ENCODE results near the gene MPPED2.

Gene MPPED2

DNA sequence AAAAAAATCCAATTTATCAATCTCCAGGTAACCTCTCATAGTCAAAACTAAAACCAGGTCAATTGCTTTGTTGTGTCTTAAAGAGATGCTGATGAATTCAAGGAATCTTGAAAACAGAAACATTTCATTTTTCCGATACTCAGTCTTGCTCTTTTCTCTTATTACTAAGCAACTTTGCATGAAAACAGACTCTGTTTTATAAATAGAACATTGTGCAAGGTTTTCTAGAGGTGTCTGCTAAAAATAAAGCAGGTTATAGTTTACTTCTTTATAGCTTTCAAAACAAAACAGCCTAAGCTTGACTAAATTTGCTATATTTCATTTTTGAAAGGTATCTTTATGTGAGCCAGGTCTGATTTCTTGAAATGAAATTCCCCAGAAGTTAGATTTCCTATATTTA is 154.0 kb downstream of the MPPED2 start:
- TF ChIP-seq POLR2A (IDR thresholded peaks at IDR 0.05; ENCODE audit: extremely low read depth, insufficient read length) (no peak), MYC (IDR thresholded peaks at IDR 0.05; ENCODE audit: low read depth, low read length) (no peak)
- TF ChIP-seq, protein P1, sequence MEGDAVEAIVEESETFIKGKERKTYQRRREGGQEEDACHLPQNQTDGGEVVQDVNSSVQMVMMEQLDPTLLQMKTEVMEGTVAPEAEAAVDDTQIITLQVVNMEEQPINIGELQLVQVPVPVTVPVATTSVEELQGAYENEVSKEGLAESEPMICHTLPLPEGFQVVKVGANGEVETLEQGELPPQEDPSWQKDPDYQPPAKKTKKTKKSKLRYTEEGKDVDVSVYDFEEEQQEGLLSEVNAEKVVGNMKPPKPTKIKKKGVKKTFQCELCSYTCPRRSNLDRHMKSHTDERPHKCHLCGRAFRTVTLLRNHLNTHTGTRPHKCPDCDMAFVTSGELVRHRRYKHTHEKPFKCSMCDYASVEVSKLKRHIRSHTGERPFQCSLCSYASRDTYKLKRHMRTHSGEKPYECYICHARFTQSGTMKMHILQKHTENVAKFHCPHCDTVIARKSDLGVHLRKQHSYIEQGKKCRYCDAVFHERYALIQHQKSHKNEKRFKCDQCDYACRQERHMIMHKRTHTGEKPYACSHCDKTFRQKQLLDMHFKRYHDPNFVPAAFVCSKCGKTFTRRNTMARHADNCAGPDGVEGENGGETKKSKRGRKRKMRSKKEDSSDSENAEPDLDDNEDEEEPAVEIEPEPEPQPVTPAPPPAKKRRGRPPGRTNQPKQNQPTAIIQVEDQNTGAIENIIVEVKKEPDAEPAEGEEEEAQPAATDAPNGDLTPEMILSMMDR (IDR thresholded peaks at IDR 0.05; ENCODE audit: low read depth, low read length) = no peak
- TF ChIP-seq, protein P2, sequence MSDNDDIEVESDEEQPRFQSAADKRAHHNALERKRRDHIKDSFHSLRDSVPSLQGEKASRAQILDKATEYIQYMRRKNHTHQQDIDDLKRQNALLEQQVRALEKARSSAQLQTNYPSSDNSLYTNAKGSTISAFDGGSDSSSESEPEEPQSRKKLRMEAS (IDR thresholded peaks at IDR 0.05; ENCODE audit: low read depth, low read length) = no peak
- H3K4me3 ChIP-seq (ENCODE audit: low read depth, low read length) = no peak overlapping the region
- DNase-seq (ENCODE audit: low read depth) = no peak

DNA sequence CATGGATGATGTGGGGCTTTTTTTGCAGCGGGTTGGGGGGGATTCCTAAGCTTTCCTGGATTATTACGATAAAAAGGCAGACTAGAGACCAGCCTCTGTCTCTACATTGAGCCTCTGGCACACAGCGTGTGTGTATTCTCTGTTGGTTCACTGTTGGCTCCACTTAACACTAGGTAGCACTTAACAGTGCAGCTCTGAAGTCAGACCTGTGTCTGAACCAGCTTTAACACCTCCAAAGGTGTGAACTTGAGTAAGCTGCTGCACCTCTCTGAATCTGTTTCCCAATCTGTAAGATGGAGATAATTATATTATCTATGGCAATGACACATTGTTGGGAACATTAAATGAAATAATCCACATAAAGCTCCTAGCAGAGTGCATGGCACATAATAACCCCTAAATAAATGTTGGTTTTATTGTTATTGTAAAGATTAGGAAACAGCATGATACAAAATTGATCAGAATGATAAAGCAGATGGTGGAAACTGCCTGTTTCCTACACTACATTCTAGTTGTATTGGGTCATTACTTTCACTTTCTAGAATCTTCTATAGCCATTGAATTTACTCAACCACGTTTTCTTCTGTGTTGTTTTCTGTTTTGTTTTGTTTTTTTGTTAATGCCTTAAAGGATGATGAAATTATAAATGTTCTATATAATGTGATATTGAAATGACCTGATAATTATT is 154.9 kb downstream of the MPPED2 start:
- no peak overlapping the region for H3K4me3 ChIP-seq (ENCODE audit: low read depth, low read length)
- TF ChIP-seq, protein P1 (IDR thresholded peaks at IDR 0.05; ENCODE audit: low read depth, low read length) = no peak
- no peak for TF ChIP-seq POLR2A (IDR thresholded peaks at IDR 0.05; ENCODE audit: extremely low read depth, insufficient read length)
- TF ChIP-seq, protein P2 (IDR thresholded peaks at IDR 0.05; ENCODE audit: low read depth, low read length) = no peak
- TF ChIP-seq MYC (IDR thresholded peaks at IDR 0.05; ENCODE audit: low read depth, low read length) = no peak
- DNase-seq (ENCODE audit: low read depth) = no peak

DNA sequence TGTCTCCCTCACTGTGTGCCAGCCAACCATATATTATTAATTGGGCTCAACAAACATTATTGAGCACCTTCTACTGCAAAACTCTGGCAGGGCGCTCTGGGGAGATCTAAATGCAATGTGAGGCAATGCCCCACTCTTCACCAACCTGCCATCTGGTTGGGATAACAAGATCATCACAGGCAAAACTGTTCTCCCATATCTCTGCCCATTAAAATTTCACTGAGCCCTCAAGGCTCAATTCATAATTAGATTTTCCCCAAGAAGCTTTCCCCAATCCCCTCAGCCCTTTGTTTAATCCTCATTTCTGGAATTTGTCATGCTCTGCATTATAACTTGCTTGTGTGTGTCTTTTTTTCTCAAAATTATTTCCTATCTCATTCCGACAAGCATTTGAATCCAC is 156.6 kb downstream of the MPPED2 start:
- DNase-seq (ENCODE audit: low read depth) = no peak
- no peak overlapping the region for H3K4me3 ChIP-seq (ENCODE audit: low read depth, low read length)
- TF ChIP-seq, protein P2 (IDR thresholded peaks at IDR 0.05; ENCODE audit: low read depth, low read length) = no peak
- TF ChIP-seq, protein P1 (IDR thresholded peaks at IDR 0.05; ENCODE audit: low read depth, low read length) = no peak
- TF ChIP-seq POLR2A (IDR thresholded peaks at IDR 0.05; ENCODE audit: extremely low read depth, insufficient read length) = no peak
- no peak for TF ChIP-seq MYC (IDR thresholded peaks at IDR 0.05; ENCODE audit: low read depth, low read length)

DNA sequence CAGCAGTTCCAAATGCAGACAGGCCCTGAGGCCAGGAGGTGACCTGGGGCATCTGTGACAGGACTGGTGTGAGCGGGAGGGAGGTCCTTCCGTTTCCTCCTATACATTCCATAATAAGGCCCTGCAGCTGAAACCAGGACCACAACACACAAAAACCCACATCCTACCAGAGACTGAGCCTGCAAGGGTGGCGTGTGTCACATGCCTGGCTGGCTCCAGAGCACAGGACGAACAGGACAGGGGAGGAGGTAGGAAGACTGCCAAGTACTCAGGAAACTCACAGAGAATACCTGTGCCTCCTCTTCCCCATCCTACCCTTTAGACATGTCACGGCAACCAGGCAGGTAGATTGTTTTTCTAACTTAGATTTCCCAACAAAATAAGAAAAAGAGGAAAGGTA is 159.4 kb downstream of the MPPED2 start:
- no peak for DNase-seq (ENCODE audit: low read depth)
- TF ChIP-seq, protein P2 (IDR thresholded peaks at IDR 0.05; ENCODE audit: low read depth, low read length) = no peak
- TF ChIP-seq POLR2A (IDR thresholded peaks at IDR 0.05; ENCODE audit: extremely low read depth, insufficient read length) (no peak), MYC (IDR thresholded peaks at IDR 0.05; ENCODE audit: low read depth, low read length) (no peak)
- TF ChIP-seq, protein P1 (IDR thresholded peaks at IDR 0.05; ENCODE audit: low read depth, low read length) = no peak
- H3K4me3 ChIP-seq (ENCODE audit: low read depth, low read length) = no peak overlapping the region

DNA sequence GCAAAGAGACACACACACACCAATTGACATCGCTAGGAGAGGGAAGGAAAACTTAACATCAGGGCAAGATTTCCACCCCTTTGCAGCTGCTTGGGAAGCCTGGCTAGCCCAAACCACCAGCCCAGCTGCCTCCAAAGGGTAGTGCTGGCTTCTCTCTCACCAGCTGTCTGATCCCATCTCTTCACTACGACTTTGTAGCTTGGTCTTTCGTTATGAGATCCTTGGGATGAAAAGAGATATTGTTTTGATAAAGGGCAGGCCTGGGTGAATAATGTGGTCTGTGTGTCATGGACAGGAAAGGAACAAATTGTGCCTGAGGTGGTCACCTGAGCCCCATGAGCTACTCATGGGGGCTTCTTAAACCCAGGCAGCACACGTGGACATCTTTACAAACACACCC is 161.3 kb downstream of the MPPED2 start:
- TF ChIP-seq, protein P2 (IDR thresholded peaks at IDR 0.05; ENCODE audit: low read depth, low read length) = no peak
- TF ChIP-seq, protein P1 (IDR thresholded peaks at IDR 0.05; ENCODE audit: low read depth, low read length) = no peak
- no peak for TF ChIP-seq POLR2A (IDR thresholded peaks at IDR 0.05; ENCODE audit: extremely low read depth, insufficient read length)
- TF ChIP-seq MYC (IDR thresholded peaks at IDR 0.05; ENCODE audit: low read depth, low read length) = no peak

More for the DNA sequence above, 161.3 kb downstream of the MPPED2 start:
- DNase-seq (ENCODE audit: low read depth) = no peak
- no peak overlapping the region for H3K4me3 ChIP-seq (ENCODE audit: low read depth, low read length)
